Mucosa of descending colon (tissue), 3 donors: ENCODE results near the gene CARD11. TPM values are rescaled to one million over a fixed set of nuclear protein-coding genes. Genes with fewer than 3 reads are reported as not detected.

Source experiments
- ATAC-seq: fragments of 200-7000 bp; cut with Tn5 transposase; one replicate; pipeline ENCODE4 v1.9.1; 2020; ENCODE audit warnings: mild to moderate bottlenecking, moderate library complexity
- DNase-seq, 3 donors: peaks; one replicate each; pipeline ENCODE4 v3.0.0-alpha.2; 2020
- H3K36me3 ChIP-seq: fragments of 200-600 bp; one replicate; pipeline ENCODE4 v1.8.0; 2021; ENCODE audit warnings: low read depth, mild to moderate bottlenecking
- H3K4me1 ChIP-seq: fragments of 200-600 bp; one replicate; pipeline ENCODE4 v1.8.0; 2021; ENCODE audit warnings: low read depth, mild to moderate bottlenecking
- H3K4me3 ChIP-seq: fragments of 200-600 bp; one replicate; pipeline ENCODE4 v1.8.0; 2021; ENCODE audit warnings: mild to moderate bottlenecking
- H3K9me3 ChIP-seq: fragments of 200-600 bp; one replicate; pipeline ENCODE4 v1.8.0; 2021; ENCODE audit warnings: mild to moderate bottlenecking
- intact Hi-C, 2 donors: fragments of 100-400 bp; cut with DNase I in 1 of 2; cut with micrococcal nuclease in 1 of 2; formaldehyde crosslinking; loops; one replicate each; pipeline versions ENCODE4 v1.11.0 to v1.11.1; 2022; cut with DNase I, micrococcal nuclease
- total RNA-seq, 3 donors: library from RNA; stranded (reverse); fragmentation: NEBNext Ultra II Directional in 2 of 3; extraction: Animal tissue kit (Norgen Biotek cat#: 25700) in 2 of 3; gene quantifications; one replicate each; pipeline versions ENCODE4 v1.2.1 to v1.2.4, GENCODE V29; 2021 to 2023
- TF ChIP-seq, protein P1 (sequence below): fragments of 200-600 bp; IDR thresholded peaks from one replicate; pipeline ENCODE4 v1.8.0; 2022; ENCODE audit warnings: antibody characterized with exemption, mild to moderate bottlenecking
- donor health status: DM: no; HTN: no; CAD: no; lungs with moderate emphysema.
- donor health status: DM: no; HTN: no; CAD: no.
- donor health status: DM: no; HTN: yes; CAD: no.

CARD11 gene
- total RNA-seq, 3 donors from 2014 or later: 1.6 to 3.2 (median 3.2) TPM

DNA sequence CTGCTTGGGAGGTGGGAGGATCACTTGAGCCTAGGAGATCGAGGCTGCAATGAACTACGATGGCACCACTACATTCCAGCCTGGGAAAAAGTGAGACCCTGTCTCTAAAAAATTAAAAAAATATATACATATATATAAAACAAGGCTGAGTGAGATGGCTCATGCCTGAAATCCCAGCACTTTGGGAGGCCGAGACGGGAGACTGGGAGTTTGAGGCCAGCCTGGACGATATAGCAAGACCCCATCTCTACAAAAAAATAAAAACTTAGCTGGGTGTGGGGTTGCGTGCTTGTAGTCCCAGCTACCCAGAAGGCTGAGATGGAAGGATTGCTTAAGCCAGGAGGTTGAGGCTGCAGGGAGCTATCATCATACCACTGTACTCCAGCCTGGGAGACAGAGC, 87.6 kb downstream of the CARD11 start:
- no peak for DNase-seq
- intact Hi-C loops: no loop called here
- H3K36me3 ChIP-seq: no peaks in the 10 kb centered on the region

DNA sequence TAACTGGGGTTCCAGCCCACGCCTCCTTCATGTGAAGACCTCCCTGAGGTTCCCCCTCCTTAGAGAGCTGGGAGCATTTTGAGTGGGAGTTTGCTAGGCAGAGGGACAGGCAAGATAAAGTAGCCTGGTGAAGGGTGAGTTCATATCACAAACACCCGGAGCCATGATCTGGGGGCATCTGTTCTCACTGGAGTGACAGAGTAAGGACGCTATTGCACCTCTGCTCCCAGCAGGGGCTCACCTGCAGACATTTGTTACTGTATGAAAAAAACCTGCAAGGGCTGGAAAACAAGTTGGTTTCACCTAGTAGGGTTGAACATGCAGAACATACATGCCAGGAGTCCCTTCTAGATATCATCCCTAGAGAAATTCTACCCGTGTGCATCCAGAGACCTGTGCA, 88.4 kb downstream of the CARD11 start:
- Histone ChIP-seq H3K36me3 (no peaks in the 10 kb centered on the region), H3K4me3 (no peak overlapping the region), H3K9me3 (no peaks in the 10 kb centered on the region), H3K4me1 (peaks cover 3% of the 10 kb centered on the region)
- no peak for DNase-seq
- intact Hi-C loops: no loop called here
- TF ChIP-seq, protein P1, sequence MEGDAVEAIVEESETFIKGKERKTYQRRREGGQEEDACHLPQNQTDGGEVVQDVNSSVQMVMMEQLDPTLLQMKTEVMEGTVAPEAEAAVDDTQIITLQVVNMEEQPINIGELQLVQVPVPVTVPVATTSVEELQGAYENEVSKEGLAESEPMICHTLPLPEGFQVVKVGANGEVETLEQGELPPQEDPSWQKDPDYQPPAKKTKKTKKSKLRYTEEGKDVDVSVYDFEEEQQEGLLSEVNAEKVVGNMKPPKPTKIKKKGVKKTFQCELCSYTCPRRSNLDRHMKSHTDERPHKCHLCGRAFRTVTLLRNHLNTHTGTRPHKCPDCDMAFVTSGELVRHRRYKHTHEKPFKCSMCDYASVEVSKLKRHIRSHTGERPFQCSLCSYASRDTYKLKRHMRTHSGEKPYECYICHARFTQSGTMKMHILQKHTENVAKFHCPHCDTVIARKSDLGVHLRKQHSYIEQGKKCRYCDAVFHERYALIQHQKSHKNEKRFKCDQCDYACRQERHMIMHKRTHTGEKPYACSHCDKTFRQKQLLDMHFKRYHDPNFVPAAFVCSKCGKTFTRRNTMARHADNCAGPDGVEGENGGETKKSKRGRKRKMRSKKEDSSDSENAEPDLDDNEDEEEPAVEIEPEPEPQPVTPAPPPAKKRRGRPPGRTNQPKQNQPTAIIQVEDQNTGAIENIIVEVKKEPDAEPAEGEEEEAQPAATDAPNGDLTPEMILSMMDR: no peak
- ATAC-seq: no peak

More for the DNA sequence above, 87.6 kb downstream of the CARD11 start:
- Histone ChIP-seq H3K4me1 (peaks cover 3% of the 10 kb centered on the region), H3K9me3 (no peaks in the 10 kb centered on the region), H3K4me3 (no peak overlapping the region)
- ATAC-seq: no peak
- TF ChIP-seq, protein P1: no peak

DNA sequence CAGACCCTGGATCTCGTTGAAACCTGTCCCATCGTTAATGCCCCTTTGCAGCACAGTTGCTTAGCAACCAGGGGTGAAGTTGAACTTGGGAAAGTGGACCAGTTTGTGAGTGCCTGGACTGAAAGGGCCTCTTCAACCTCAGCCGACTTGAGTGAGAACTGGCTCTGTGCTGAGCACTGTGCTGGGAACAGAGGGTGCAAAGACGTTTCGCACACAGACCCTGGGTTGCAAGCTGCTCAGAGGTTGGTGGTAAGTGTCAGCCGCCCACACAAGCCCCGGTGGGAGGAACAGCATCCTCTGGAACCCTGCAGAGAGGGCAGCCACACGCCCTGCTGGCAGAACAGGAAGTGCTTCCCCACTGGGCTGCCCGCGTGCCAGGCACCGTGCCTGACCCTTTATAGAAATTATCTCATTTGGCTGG, 89.2 kb downstream of the CARD11 start:
- no peak overlapping the region for H3K4me3 ChIP-seq
- H3K4me1 ChIP-seq: peaks cover 3% of the 10 kb centered on the region
- intact Hi-C loops: no loop called here
- DNase-seq (peak in 1 of 3 donors; percentile 43), ATAC-seq (peak; percentile 70)
- no peaks in the 10 kb centered on the region for H3K36me3 ChIP-seq
- H3K9me3 ChIP-seq: no peaks in the 10 kb centered on the region
- TF ChIP-seq, protein P1: no peak

DNA sequence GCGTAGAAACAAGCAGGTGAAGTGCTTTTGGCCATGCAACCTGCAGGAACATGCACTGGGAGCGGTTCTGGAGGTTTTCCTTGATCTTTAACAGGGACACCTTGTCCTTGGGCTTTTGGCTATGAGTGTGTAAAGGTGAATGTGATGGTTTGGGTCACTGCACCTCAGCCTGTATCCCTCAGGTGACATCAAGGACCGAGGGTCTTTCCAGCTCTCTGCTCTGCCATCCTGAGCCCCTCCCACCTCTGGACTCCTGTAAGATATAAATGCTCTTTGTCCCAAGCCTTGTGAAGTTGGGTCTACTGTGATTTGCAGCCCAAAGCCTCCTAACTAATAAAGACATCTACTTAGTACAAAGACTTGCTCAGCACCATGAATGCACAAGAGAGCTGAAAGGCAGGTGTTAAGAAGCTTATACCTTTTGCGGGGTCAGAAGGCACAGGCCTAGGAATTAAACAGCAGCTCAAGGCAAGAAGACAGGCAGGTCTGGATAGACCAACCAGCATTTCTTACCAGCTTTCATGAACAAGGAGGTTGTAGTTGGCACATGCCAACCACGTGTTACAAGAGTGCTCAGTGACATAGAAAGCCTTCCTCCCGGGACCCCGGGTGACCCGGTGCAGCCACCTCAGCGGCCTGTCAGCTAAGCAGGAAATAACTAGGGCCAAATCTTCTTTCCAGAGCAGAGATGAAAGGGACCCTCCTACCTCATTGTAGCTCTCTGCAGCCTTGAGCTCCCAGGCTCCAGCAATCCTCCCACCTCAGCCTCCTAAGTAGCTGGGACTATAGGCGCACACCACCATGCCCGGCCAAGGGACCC, 89.9 kb downstream of the CARD11 start:
- H3K36me3 ChIP-seq: no peaks in the 10 kb centered on the region
- TF ChIP-seq, protein P1: no peak
- no peak for ATAC-seq
- peaks cover 3% of the 10 kb centered on the region for H3K4me1 ChIP-seq
- no peaks in the 10 kb centered on the region for H3K9me3 ChIP-seq
- intact Hi-C loops: no loop called here
- no peak for DNase-seq
- H3K4me3 ChIP-seq: no peak overlapping the region

DNA sequence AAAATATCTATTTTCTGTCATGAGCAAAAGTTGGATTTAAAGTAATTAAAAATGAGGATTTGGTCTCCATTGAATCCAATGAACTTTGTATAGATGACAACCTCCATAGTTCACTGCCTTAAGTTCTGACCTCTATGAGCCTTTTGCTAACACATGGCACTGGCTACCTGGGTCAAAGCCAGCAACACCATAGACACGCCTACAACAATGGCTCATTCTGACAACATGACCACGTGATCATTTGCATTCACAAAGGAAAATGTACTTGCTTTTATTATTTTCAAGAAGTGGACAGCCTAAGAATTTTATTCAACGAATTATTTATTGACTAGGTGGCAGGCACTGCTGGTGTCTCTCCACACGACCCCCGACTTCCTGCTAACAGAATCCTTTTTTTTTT, 90.6 kb downstream of the CARD11 start:
- H3K9me3 ChIP-seq: no peaks in the 10 kb centered on the region
- peaks cover 3% of the 10 kb centered on the region for H3K4me1 ChIP-seq
- no peaks in the 10 kb centered on the region for H3K36me3 ChIP-seq
- DNase-seq (no peak), ATAC-seq (no peak)
- intact Hi-C loops: no loop called here
- H3K4me3 ChIP-seq: no peak overlapping the region
- TF ChIP-seq, protein P1: no peak
